C4-2B (cell line): ENCODE measurements around the gene INF2.

Source experiments
- CTCF ChIP-seq: fragments of 450-650 bp; conservative IDR thresholded peaks from 2 replicates; pipeline ENCODE4 v1.5.1; 2017; ENCODE audit warnings: mild to moderate bottlenecking
- ZFX ChIP-seq: fragments of 450-650 bp; IDR thresholded peaks from 2 replicates; pipeline ENCODE4 v1.6.1; 2017

GRCh38 chr14:104735830-104736642, 46.6 kb downstream of the INF2 start:
- TF ChIP-seq CTCF (no peak), ZFX (no peak)
